Stimulated activated naive CD8-positive, alpha-beta T cell treated with anti-CD3 and anti-CD28 coated beads, Interleukin-15, amount 100 ng/mL, for 72 hours (primary cell): ENCODE data around the gene MIGA2.

Source experiments
- ATAC-seq: fragments of 150-1000 bp; cut with Tn5 transposase; 2 replicates; pipeline ENCODE4 v1.10.0; 2021; ENCODE audit warnings: mild to moderate bottlenecking, moderate library complexity
- DNase-seq, 2 donors: peaks; one replicate each; pipeline ENCODE4 v3.0.0; 2021 to 2022
- H3K27ac Mint-ChIP-seq, 2 donors: one replicate each; pipeline ENCODE4 v1.8.0; 2022; ENCODE audit warnings: mild to moderate bottlenecking in 2 of 2, mixed read lengths in 2 of 2, moderate library complexity in 2 of 2
- H3K27me3 Mint-ChIP-seq: one replicate; pipeline ENCODE4 v1.8.0; 2022; ENCODE audit warnings: mixed read lengths
- H3K4me1 Mint-ChIP-seq: one replicate; pipeline ENCODE4 v1.8.0; 2022; ENCODE audit warnings: mild to moderate bottlenecking, mixed read lengths
- H3K4me3 Mint-ChIP-seq, 2 donors: one replicate each; pipeline ENCODE4 v1.8.0; 2022; ENCODE audit warnings: mild to moderate bottlenecking in 2 of 2, mixed read lengths in 2 of 2, moderate library complexity in 1 of 2
- H3K9me3 Mint-ChIP-seq, 2 donors: one replicate each; pipeline ENCODE4 v1.8.0; 2022; ENCODE audit warnings: mixed read lengths in 2 of 2

Gene MIGA2

GRCh38 chr9:129007766-129008468 is 28.5 kb upstream of the MIGA2 start:
- Mint-ChIP-seq H3K4me1 (peaks cover 11% of the 10 kb centered on the region), H3K27ac (no peak overlapping the region), H3K27me3 (no peaks in the 10 kb centered on the region)

GRCh38 chr9:129008469-129008965 is 27.9 kb upstream of the MIGA2 start:
- DNase-seq: no peak
- Mint-ChIP-seq H3K27ac (no peak overlapping the region), H3K27me3 (no peaks in the 10 kb centered on the region), H3K9me3 (no peaks in the 10 kb centered on the region), H3K4me1 (peaks cover 11% of the 10 kb centered on the region), H3K4me3 (no peak overlapping the region)
- ATAC-seq: no peak

More at GRCh38 chr9:129007766-129008468, 28.5 kb upstream of the MIGA2 start:
- no peak for ATAC-seq
- no peak for DNase-seq
- H3K4me3 Mint-ChIP-seq: no peak overlapping the region
- no peaks in the 10 kb centered on the region for H3K9me3 Mint-ChIP-seq

- peak; percentile 5 for ATAC-seq
- DNase-seq: no peak
- H3K9me3 Mint-ChIP-seq: no peaks in the 10 kb centered on the region
- H3K4me3 Mint-ChIP-seq: no peak overlapping the region
- H3K27me3 Mint-ChIP-seq: no peaks in the 10 kb centered on the region
- peak overlapping the region in 1 of 2 donors; percentile 83 for H3K27ac Mint-ChIP-seq
- H3K4me1 Mint-ChIP-seq: peaks cover 11% of the 10 kb centered on the region
These were observed 27.3 kb upstream of the MIGA2 start for GRCh38 chr9:129008986-129009583.

- Mint-ChIP-seq H3K4me1 (peaks cover 11% of the 10 kb centered on the region), H3K27me3 (no peaks in the 10 kb centered on the region), H3K9me3 (no peaks in the 10 kb centered on the region), H3K27ac (peak overlapping the region in 1 of 2 donors; percentile 94), H3K4me3 (no peak overlapping the region)
- ATAC-seq (no peak), DNase-seq (no peak)
These were observed 26.8 kb upstream of the MIGA2 start for GRCh38 chr9:129009584-129010141.

- ATAC-seq (no peak), DNase-seq (no peak)
- Mint-ChIP-seq H3K9me3 (no peaks in the 10 kb centered on the region), H3K27me3 (no peaks in the 10 kb centered on the region), H3K27ac (peak overlapping the region in 1 of 2 donors; percentile 94), H3K4me3 (no peak overlapping the region), H3K4me1 (peaks cover 11% of the 10 kb centered on the region)
These were observed 26.0 kb upstream of the MIGA2 start for GRCh38 chr9:129010267-129010975.

GRCh38 chr9:129011170-129011569 is 25.3 kb upstream of the MIGA2 start:
- Mint-ChIP-seq H3K4me3 (no peak overlapping the region), H3K4me1 (peaks cover 11% of the 10 kb centered on the region), H3K27me3 (no peaks in the 10 kb centered on the region), H3K27ac (peak overlapping the region in 1 of 2 donors; percentile 85), H3K9me3 (no peaks in the 10 kb centered on the region)
- ATAC-seq: no peak
- DNase-seq: no peak

- Mint-ChIP-seq H3K27ac (no peak overlapping the region), H3K4me3 (no peak overlapping the region), H3K9me3 (no peaks in the 10 kb centered on the region), H3K4me1 (peaks cover 7% of the 10 kb centered on the region), H3K27me3 (no peaks in the 10 kb centered on the region)
- no peak for ATAC-seq
- no peak for DNase-seq
These were observed 24.7 kb upstream of the MIGA2 start for GRCh38 chr9:129011761-129012181.

GRCh38 chr9:129012343-129012742 is 24.1 kb upstream of the MIGA2 start:
- Mint-ChIP-seq H3K27ac (peak overlapping the region; percentile 64 to 89), H3K9me3 (no peaks in the 10 kb centered on the region), H3K4me3 (no peak overlapping the region), H3K4me1 (peaks cover 6% of the 10 kb centered on the region), H3K27me3 (no peaks in the 10 kb centered on the region)
- DNase-seq (no peak), ATAC-seq (no peak)

- Mint-ChIP-seq H3K9me3 (no peaks in the 10 kb centered on the region), H3K4me3 (no peak overlapping the region), H3K27ac (peak overlapping the region in 1 of 2 donors; percentile 89), H3K4me1 (peaks cover 1% of the 10 kb centered on the region), H3K27me3 (no peaks in the 10 kb centered on the region)
- DNase-seq (no peak), ATAC-seq (no peak)
These were observed 23.5 kb upstream of the MIGA2 start for GRCh38 chr9:129012893-129013448.

GRCh38 chr9:129013674-129014073 is 22.8 kb upstream of the MIGA2 start:
- no peaks in the 10 kb centered on the region for H3K4me1 Mint-ChIP-seq
- no peak for ATAC-seq
- H3K4me3 Mint-ChIP-seq: no peak overlapping the region
- DNase-seq: no peak
- H3K9me3 Mint-ChIP-seq: no peaks in the 10 kb centered on the region
- H3K27ac Mint-ChIP-seq: no peak overlapping the region
- no peaks in the 10 kb centered on the region for H3K27me3 Mint-ChIP-seq

- Mint-ChIP-seq H3K4me1 (no peaks in the 10 kb centered on the region), H3K27ac (no peak overlapping the region), H3K27me3 (no peaks in the 10 kb centered on the region), H3K9me3 (no peaks in the 10 kb centered on the region), H3K4me3 (no peak overlapping the region)
- ATAC-seq (no peak), DNase-seq (no peak)
These were observed 22.3 kb upstream of the MIGA2 start for GRCh38 chr9:129014124-129014523.

GRCh38 chr9:129014608-129015007 is 21.8 kb upstream of the MIGA2 start:
- DNase-seq (no peak), ATAC-seq (no peak)
- H3K27me3 Mint-ChIP-seq: no peaks in the 10 kb centered on the region
- H3K4me3 Mint-ChIP-seq: no peak overlapping the region
- H3K4me1 Mint-ChIP-seq: no peaks in the 10 kb centered on the region
- no peaks in the 10 kb centered on the region for H3K9me3 Mint-ChIP-seq
- no peak overlapping the region for H3K27ac Mint-ChIP-seq

- H3K27me3 Mint-ChIP-seq: no peaks in the 10 kb centered on the region
- H3K27ac Mint-ChIP-seq: peak overlapping the region; percentile 9 to 22
- peaks cover 33% of the 10 kb centered on the region for H3K4me1 Mint-ChIP-seq
- ATAC-seq (no peak), DNase-seq (no peak)
- H3K9me3 Mint-ChIP-seq: no peaks in the 10 kb centered on the region
- H3K4me3 Mint-ChIP-seq: no peak overlapping the region
These were observed 15.3 kb upstream of the MIGA2 start for GRCh38 chr9:129021091-129021490.

- peak overlapping the region in 1 of 2 donors; percentile 77 for H3K27ac Mint-ChIP-seq
These were observed 14.4 kb upstream of the MIGA2 start for GRCh38 chr9:129022037-129022436.

More at GRCh38 chr9:129022037-129022436, 14.4 kb upstream of the MIGA2 start:
- no peak for ATAC-seq
- Mint-ChIP-seq H3K9me3 (no peaks in the 10 kb centered on the region), H3K27me3 (no peaks in the 10 kb centered on the region), H3K4me1 (peaks cover 43% of the 10 kb centered on the region), H3K4me3 (no peak overlapping the region)
- no peak for DNase-seq
